Activated T-cell treated with anti-CD3 and anti-CD28 coated beads for 24 hours (primary cell): ENCODE measurements around the gene RNF135.
"Not testable (repeated sequence)": the region's sequence is repeated elsewhere in the genome, so short reads cannot be mapped to it uniquely, and the experiment has no call there.

ENCODE experiments used
- DNase-seq: peaks from one replicate; pipeline ENCODE4 v3.0.0-alpha.2; 2020; ENCODE audit warnings: low read depth

Gene RNF135, protein sequence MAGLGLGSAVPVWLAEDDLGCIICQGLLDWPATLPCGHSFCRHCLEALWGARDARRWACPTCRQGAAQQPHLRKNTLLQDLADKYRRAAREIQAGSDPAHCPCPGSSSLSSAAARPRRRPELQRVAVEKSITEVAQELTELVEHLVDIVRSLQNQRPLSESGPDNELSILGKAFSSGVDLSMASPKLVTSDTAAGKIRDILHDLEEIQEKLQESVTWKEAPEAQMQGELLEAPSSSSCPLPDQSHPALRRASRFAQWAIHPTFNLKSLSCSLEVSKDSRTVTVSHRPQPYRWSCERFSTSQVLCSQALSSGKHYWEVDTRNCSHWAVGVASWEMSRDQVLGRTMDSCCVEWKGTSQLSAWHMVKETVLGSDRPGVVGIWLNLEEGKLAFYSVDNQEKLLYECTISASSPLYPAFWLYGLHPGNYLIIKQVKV

GRCh38 chr17:30970831-30971567 is at the start of gene RNF135:
TSS of gene RNF135 (plus strand) at chr17:30971039. CDS start at chr17:30971074, 35 bp downstream.
- DNase-seq, result peak; percentile 42

GRCh38 chr17:30921544-30922196 is 49.2 kb upstream of the RNF135 start, which contains the start of gene ADAP2:
TSS of gene ADAP2 (plus strand) at chr17:30921945. CDS start at chr17:30922015, 70 bp downstream.
- no peak for DNase-seq

GRCh38 chr17:30922235-30923030 is 48.4 kb upstream of the RNF135 start:
- no peak for DNase-seq

DNA sequence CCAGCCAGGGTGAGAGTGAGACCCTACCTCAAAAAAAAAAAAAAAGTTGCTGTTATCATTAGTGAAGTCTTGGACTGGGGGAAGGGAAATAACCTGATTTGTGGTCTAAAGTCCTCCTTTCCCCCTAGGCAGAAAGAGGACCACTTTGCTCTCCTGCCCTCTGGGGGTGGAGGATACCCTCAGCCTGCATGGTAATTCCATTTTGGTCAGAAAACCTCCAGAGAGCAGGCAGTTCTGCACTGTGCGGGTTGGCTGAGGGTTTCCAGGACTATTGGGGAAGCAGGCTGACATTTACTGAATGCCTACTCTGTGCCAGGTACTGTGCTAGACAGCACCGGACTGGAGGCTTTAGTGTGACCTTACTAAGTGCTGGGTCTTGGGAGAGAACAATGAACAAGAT is 46.5 kb upstream of the RNF135 start:
- DNase-seq, result no peak

DNA sequence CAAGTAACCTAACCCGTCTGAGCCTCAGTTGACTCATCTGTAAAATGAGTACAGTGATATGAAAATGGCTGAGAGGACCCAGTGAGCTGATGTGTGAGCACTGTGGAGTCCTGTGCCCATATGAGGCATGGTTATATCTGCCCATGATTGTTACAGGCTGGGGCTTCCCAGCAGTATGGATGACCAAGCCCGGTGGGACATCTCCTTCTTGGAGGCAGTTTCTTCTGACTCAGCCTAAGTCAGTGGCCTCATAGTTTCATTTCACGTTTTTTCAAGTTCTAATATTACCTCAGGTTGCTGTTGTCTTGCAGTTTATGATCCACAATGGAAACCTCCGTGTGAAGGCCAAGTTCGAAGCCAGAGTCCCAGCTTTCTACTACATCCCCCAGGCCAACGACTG is 44.3 kb upstream of the RNF135 start:
- DNase-seq, result no peak

DNA sequence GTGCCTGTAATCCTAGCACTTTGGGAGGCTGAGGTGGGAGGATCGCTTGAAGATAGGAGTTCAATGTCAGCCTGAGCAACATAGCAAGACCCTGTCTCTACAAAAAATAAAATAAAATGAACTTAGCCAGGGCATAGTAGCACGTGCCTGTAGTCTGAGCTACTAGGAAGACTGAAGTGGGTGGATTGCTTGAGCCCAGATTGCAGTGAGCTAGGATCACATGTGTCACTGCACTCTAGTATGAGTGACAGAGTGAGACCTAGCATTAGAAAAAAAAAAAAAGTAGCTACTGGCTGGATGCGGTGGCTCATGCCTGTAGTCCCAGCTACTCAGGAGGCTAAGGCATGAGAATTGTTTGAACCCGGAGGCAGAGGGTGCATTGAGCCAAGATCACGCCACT is 43.1 kb upstream of the RNF135 start:
- DNase-seq, result no peak

DNA sequence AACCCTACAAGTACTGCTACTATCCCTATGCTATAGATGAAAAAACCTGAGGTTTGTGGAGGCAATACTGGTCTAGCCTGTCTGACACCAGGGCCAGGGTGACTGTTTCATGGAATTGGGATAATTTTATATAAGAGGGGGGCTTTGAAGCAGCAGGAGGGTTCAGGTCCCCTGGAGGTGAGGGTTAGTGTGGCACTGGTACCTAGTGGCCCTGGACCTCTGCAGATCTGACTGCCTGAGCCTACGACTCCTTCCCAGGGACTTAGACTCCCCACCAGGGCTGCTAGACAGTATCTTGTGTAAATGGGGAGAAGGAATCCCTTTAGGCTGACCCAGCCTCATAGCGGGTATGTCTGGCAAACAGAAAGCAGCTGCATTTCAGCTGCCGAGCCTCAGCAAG is 42.3 kb upstream of the RNF135 start:
- DNase-seq, result no peak

- no peak for DNase-seq
Observed at GRCh38 chr17:30929081-30929633, 41.7 kb upstream of the RNF135 start.

DNA sequence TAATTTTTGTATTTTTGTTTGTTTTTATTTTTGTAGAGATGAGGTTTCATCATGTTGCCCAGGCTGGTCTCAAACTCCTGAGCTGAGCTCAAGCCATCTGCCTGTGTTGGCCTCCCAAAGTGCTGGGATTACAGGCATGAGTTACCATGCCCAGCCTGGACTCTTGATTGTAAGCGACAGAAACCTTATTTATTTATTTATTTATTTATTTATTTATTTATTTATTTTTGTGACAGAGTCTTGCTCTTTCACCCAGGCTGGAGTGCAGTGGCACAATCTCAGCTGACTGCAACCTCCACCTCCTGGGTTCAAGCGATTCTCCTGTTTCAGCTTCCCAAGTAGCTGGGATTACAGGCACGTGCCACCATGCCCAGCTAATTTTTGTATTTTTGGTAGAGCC is 41.0 kb upstream of the RNF135 start:
- not testable (repeated sequence) for DNase-seq

GRCh38 chr17:30930495-30930894 is 40.3 kb upstream of the RNF135 start:
- DNase-seq, result no peak

DNA sequence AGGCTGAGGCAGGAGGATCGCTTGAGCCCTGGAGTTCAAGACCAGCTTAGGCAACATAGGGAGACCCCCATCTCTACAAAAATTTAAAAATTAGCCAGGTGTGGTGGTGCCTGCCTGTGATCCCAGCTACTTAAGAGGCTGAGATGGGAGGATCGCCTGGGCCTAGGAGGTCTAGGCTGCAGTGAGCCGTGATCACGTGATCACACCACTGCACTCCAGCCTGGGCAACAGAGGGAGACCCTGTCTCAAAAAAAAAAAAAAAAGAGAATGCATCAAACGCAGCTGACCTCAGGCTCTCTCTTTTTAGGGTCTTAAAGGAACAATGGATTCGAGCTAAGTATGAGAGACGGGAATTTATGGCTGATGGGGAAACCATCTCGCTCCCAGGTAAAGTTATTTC is 39.3 kb upstream of the RNF135 start:
- DNase-seq, result not testable (repeated sequence)

DNA sequence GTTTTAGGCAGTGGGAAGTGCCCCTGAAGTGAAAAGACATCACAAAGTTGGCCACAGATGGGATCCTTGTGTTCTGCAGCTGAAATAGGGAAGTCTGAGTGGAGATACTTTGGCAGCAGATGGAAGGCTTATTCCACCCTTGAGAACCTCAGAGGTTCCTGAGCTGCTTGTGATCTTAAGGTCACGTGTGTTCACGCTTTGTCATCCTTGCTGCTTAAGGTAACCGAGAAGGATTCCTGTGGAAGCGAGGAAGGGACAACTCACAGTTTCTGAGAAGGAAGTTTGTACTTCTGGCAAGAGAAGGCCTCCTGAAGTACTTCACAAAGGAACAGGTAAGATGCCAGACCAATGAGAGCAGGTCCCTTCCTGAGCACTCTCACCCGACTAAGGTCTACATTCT is 36.9 kb upstream of the RNF135 start:
- DNase-seq, result no peak

GRCh38 chr17:30939051-30939689 is 31.7 kb upstream of the RNF135 start:
- DNase-seq, result no peak

GRCh38 chr17:30942308-30943079 is 28.3 kb upstream of the RNF135 start:
- DNase-seq, result no peak

DNA sequence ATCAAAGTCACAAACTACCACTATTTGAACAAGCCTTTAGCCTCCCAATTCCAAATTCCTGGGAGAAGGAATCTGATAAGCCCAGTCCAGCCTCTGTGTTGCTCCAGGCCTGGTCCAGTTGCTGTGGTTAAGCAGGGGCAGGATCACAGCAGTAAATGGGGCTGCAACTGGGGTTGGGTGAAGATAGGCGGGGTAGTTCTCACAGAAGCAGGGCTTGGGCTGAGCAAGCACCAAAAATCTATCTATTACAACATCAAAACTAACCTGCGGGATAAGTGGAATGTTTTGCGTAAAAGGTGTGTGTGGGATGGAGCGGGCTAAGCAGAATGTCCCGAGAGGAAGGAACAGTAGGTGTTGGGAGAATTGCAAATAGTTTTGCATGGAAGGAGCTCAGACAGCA is 23.0 kb upstream of the RNF135 start:
- no peak for DNase-seq

GRCh38 chr17:30950189-30950588 is 20.6 kb upstream of the RNF135 start:
- DNase-seq, result no peak

- DNase-seq, result no peak
Observed at GRCh38 chr17:30950669-30951399, 20.0 kb upstream of the RNF135 start.

DNA sequence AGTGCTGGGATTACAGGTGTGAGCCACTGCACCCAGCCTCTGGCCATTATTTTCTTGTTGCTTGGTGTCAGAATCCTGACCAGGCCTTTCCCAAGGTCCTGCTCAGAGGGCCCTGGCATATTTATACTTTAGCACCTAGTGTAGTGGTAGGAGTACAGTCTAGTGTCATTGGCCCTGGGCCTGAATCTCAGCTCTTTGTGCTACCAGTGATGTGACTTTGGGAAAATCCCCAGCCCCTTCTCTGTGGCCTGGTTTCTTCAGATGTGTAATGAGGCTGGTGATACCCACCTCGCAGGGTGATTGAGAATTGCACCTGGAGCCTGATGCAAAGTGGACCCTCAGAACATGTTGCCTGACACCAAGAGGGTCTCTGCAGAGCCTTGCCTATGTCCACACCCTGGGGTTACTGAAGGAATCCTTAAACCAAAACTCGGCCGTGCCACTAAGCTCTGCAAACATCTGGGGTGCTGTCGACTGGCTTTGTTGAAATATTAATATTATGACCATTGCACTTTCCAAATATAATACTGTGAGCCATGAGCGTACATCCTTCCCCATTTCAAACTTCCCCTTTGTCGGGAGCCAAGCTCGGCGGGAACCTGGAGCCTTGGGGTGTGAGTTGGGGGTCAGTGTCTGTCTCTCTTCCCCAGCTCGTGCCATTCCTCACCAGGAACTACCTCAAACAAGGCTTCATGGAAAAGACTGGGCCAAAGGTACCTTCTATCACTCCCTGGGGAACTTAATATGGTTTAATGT is 18.0 kb upstream of the RNF135 start:
- DNase-seq, result no peak
